ENCODE results near the gene RAD51B. TPM values are rescaled to one million over a fixed set of nuclear protein-coding genes. Genes with fewer than 3 reads are reported as not detected.
"Not testable (repeated sequence)": the region's sequence is repeated elsewhere in the genome, so short reads cannot be mapped to it uniquely, and the experiment has no call there.

RAD51B gene
- total RNA-seq, 4 donors from 2014 or later, result 12.6 to 26.4 (median 16.7) TPM

DNA sequence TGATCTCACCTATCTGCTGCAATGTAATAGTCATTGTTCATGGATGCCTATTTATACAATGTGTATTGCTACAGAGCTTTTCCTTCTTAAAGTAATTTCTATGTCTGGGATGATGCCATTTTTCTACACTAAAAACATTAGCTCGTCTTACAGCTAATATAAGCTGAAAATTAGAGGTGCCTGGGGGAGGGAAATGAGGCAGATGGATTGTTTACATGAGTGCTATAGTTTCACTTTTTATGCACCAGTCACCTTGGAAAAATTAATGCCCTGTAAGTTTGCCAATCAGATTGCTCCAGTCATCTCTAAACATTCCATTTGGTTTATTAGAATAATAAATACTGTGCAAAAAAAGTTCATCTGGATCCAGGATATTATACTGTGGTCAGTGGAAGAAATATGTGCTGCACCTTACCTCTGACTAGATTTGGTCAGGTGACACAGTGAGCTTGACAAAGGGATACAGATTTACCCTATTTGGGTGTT, 436.2 kb downstream of the RAD51B start:
- H3K27me3 ChIP-seq, result no peaks in the 10 kb centered on the region
- no peaks in the 10 kb centered on the region for H3K9me3 ChIP-seq
- WGBS, 2 donors, result 77 to 89% methylated on average over 1 of the region's 1 CpG
- peaks cover 0 to 40% (median 7%) of the 10 kb centered on the region in 4 donors for H3K4me1 ChIP-seq
- H3K27ac ChIP-seq, result no peak overlapping the region
- H3K36me3 ChIP-seq, result no peaks in the 10 kb centered on the region
- no peak for DNase-seq (ENCODE audit: low spot score in 2 of 2)
- no peak overlapping the region for H3K4me3 ChIP-seq
- TF ChIP-seq POLR2A (IDR thresholded peaks at IDR 0.05) (no peak), EP300 (IDR thresholded peaks at IDR 0.05) (no peak)
- TF ChIP-seq, protein P1, sequence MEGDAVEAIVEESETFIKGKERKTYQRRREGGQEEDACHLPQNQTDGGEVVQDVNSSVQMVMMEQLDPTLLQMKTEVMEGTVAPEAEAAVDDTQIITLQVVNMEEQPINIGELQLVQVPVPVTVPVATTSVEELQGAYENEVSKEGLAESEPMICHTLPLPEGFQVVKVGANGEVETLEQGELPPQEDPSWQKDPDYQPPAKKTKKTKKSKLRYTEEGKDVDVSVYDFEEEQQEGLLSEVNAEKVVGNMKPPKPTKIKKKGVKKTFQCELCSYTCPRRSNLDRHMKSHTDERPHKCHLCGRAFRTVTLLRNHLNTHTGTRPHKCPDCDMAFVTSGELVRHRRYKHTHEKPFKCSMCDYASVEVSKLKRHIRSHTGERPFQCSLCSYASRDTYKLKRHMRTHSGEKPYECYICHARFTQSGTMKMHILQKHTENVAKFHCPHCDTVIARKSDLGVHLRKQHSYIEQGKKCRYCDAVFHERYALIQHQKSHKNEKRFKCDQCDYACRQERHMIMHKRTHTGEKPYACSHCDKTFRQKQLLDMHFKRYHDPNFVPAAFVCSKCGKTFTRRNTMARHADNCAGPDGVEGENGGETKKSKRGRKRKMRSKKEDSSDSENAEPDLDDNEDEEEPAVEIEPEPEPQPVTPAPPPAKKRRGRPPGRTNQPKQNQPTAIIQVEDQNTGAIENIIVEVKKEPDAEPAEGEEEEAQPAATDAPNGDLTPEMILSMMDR (IDR thresholded peaks at IDR 0.05), result no peak

DNA sequence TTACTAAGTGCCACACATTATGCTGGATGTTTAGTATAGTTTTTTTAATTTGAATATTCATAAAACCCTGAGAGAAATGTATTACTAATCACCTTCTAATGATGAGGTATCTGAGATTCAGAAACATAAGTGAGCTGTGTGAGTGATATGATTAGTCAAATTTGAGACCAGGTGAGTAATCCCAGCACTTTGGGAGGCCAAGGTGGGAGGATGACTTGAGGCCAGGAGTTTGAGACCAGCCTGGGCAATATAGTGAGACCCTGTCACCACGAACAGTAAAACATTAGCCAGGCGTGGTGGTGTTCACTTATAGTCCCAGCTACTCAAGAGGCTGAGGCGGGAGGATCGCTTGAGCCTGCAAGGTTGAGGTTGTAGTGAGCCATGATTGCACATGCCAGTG, 438.4 kb downstream of the RAD51B start:
- Histone ChIP-seq H3K27me3 (no peaks in the 10 kb centered on the region), H3K27ac (no peak overlapping the region), H3K4me1 (peaks cover 0 to 23% (median 0%) of the 10 kb centered on the region in 4 donors), H3K9me3 (no peaks in the 10 kb centered on the region), H3K36me3 (no peaks in the 10 kb centered on the region), H3K4me3 (no peak overlapping the region)
- no peak for DNase-seq (ENCODE audit: low spot score in 2 of 2)
- WGBS, 2 donors, result 97 to 100% methylated on average over 4 of the region's 4 CpGs
- TF ChIP-seq, protein P1 (IDR thresholded peaks at IDR 0.05), result no peak
- TF ChIP-seq EP300 (IDR thresholded peaks at IDR 0.05) (no peak), POLR2A (IDR thresholded peaks at IDR 0.05) (no peak)

DNA sequence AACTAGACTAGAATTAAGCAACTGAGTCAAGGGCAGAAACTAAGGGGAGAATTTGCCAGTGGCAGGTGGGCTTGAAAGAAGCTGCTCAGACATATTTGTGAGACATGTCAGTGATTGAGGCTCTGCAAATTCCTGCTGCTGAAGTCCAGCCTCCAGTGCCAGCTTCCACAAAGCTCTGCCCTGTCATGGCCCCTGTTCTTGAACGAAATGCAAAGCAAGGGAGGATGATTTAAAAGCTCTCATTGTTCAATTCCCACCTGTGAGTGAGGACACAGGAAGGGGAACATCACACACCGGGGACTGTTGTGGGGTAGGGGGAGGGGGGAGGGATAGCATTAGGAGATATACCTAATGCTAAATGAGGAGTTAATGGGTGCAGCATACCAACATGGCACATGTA, 439.4 kb downstream of the RAD51B start:
- 82 to 90% methylated on average over 2 of the region's 2 CpGs for WGBS, 2 donors
- H3K36me3 ChIP-seq; H3K9me3 ChIP-seq; DNase-seq (ENCODE audit: low spot score in 2 of 2); H3K27me3 ChIP-seq; H3K4me3 ChIP-seq; H3K27ac ChIP-seq: not testable (repeated sequence)
- peaks cover 0 to 16% (median 0%) of the 10 kb centered on the region in 4 donors for H3K4me1 ChIP-seq

DNA sequence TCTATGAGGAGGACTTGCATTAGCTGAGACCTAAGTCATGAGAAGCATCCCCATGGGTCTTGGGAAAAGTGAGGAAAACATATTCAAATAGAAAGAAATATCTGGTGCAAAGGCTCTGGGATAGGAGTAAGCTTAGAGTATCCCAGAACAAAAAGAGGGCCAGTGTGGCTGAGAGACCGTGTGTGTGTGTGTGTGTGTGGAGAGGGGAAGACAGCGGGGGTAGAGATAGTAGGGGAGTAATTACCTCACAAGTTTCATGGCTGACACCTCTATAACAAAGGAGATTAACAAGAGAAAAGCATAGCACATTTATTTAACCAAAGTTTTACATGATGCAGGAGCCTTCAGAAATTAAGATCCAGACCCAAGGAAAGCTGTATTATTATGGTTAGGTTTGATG, 440.5 kb downstream of the RAD51B start:
- WGBS, 2 donors, result 72 to 83% methylated on average over 2 of the region's 2 CpGs
- Histone ChIP-seq H3K27ac (no peak overlapping the region), H3K4me3 (no peak overlapping the region), H3K4me1 (peaks cover 0 to 5% (median 0%) of the 10 kb centered on the region in 4 donors), H3K9me3 (no peaks in the 10 kb centered on the region), H3K27me3 (no peaks in the 10 kb centered on the region), H3K36me3 (no peaks in the 10 kb centered on the region)
- TF ChIP-seq POLR2A (IDR thresholded peaks at IDR 0.05), result no peak
- TF ChIP-seq, protein P1 (IDR thresholded peaks at IDR 0.05), result no peak
- no peak for TF ChIP-seq EP300 (IDR thresholded peaks at IDR 0.05)
- no peak for DNase-seq (ENCODE audit: low spot score in 2 of 2)

DNA sequence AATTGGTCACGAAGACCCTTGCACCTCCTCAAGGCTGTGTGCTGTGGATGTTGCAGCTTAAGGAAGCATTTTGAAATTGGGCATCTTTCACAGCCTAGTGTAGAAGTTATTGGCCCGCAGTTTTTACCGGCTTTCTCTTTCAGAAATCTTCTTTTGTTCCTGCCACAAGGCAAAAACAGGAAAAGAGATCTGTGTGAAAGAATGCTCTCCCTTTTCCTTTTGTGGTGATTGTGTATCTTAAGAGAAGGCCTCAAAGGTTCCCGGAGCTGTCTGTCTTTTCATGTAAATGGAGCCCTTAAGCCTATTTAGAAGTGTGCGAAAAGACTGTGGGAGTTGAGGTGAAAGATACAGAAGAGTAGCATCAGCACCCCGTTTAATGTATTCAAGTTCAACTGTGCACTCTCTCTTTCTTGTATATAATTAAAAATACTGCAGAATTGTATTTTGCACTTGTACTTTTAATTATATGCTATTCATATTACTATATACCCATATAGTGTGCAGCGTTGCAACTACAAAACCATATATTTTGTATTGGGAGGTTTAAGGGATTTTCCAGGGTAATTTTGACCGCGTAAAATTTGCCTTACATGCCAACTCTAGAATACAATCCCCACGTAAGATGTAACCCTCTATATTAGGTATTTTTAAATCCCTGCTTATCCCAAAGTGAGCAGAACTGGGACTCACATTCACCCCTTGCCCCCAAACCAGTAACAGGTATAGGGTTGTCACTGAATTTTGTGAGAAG, 441.7 kb downstream of the RAD51B start:
- Histone ChIP-seq H3K9me3 (no peaks in the 10 kb centered on the region), H3K36me3 (no peaks in the 10 kb centered on the region), H3K4me3 (no peak overlapping the region), H3K27me3 (no peaks in the 10 kb centered on the region), H3K4me1 (peaks cover 0 to 5% (median 0%) of the 10 kb centered on the region in 4 donors), H3K27ac (no peak overlapping the region)
- no peak for DNase-seq (ENCODE audit: low spot score in 2 of 2)
- 62 to 65% methylated on average over 10 of the region's 10 CpGs for WGBS, 2 donors
- TF ChIP-seq, protein P1 (IDR thresholded peaks at IDR 0.05), result no peak

All from tibial nerve (tissue), 4 donors.